Naive B cell (primary cell): ENCODE measurements around the gene ASAP2. TPM values are rescaled to one million over a fixed set of nuclear protein-coding genes. Genes with fewer than 3 reads are reported as not detected.

ENCODE experiments used
- ATAC-seq, 2 donors: fragments of 150-1000 bp; cut with Tn5 transposase; 2 replicates each; pipeline ENCODE4 v1.10.0; 2021; ENCODE audit warnings: low read depth in 2 of 2, mild to moderate bottlenecking in 2 of 2, moderate library complexity in 2 of 2
- DNase-seq: peaks from one replicate; pipeline ENCODE4 v3.0.0; 2022
- H3K27ac Mint-ChIP-seq, 6 donors: one replicate each; pipeline ENCODE4 v1.8.0; 2020 to 2022; ENCODE audit warnings: mild to moderate bottlenecking in 6 of 6, mixed read lengths in 6 of 6, moderate library complexity in 5 of 6, inconsistent platforms in 2 of 6
- H3K27me3 Mint-ChIP-seq, 3 donors: one replicate each; pipeline ENCODE4 v1.8.0; 2021 to 2022; ENCODE audit warnings: mixed read lengths in 3 of 3, mild to moderate bottlenecking in 1 of 3
- H3K36me3 Mint-ChIP-seq, 2 donors: one replicate each; pipeline ENCODE4 v1.8.0; 2020 to 2022; ENCODE audit warnings: mixed read lengths in 2 of 2, inconsistent platforms in 1 of 2, mild to moderate bottlenecking in 1 of 2
- H3K4me1 Mint-ChIP-seq, 3 donors: one replicate each; pipeline ENCODE4 v1.8.0; 2020 to 2022; ENCODE audit warnings: mixed read lengths in 3 of 3, inconsistent platforms in 1 of 3, mild to moderate bottlenecking in 1 of 3, moderate library complexity in 1 of 3
- H3K4me3 Mint-ChIP-seq, 8 donors: one replicate each; pipeline ENCODE4 v1.8.0; 2020 to 2022; ENCODE audit warnings: mild to moderate bottlenecking in 8 of 8, mixed read lengths in 8 of 8, moderate library complexity in 8 of 8, inconsistent platforms in 2 of 8
- H3K9me3 Mint-ChIP-seq, 7 donors: one replicate each; pipeline ENCODE4 v1.8.0; 2020 to 2022; ENCODE audit warnings: mixed read lengths in 7 of 7, mild to moderate bottlenecking in 5 of 7, inconsistent platforms in 2 of 7, moderate library complexity in 1 of 7
- polyA plus RNA-seq, 6 donors: library from polyadenylated mRNA; unstranded; fragments of 300-500 nt; fragmentation: Illumina TruSeq; gene quantifications; one replicate each; pipeline ENCODE4 v1.2.3, GENCODE V29; 2021; ENCODE audit warnings: low read depth in 6 of 6

The ASAP2 gene
- polyA plus RNA-seq, result under 1 TPM in 1 of 6 donors, not detected in 5; 0.09 TPM

GRCh38 chr2:9205963-9206948 lies at the start of gene ASAP2:
Gene ASAP2, plus strand, starts transcription at chr2:9206812. Its CDS starts 293 bp downstream, at chr2:9207105.
- peak; percentile 18 for DNase-seq

DNA sequence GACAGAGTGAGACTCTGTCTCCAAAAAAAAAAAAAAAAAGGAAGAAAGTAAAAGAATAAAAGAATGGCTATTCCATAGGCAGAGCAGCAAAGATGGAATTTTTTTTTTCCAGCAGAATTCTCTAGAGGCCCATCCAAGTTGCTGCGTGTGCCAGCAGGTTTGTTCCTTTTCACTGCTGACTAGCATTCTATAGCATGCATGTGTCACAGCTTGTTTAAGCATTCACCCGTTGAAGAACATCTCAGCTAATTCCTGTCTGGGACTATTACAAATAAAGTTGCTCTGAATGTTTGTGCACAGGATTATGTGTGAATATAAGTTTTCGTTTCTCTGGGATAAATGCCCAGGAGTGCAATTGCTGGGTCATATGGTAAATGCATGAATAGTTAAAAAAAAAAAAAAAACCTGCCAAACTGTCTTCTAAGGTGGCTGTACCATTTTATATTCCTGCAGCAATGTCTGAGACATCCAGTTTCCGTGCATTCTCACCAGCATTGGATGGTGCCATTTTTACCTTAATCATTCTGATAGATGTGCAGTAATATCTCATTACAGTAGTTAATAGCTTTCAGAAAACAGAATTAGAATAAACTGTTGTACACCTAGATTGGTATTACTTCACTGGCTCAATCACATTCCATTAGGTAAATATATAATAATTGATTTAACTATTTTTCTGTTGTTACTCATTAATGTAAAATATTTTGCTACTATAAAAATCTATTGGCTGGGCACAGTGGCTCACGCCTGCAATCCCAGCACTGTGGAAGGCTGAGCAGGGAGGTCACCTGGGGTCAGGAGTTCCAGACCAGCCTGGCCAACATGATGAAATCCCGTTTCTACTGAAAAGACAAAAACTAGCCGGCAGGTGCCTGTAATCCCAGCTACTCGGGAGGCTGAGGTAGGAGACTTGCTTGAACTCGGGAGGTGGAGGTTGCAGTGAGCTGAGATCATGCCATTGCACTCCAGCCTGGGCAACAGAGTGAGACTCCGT lies 47.5 kb upstream of the ASAP2 start:
- Mint-ChIP-seq H3K27ac (no peak overlapping the region), H3K9me3 (peaks cover 0 to 5% (median 0%) of the 10 kb centered on the region in 7 donors), H3K4me1 (no peaks in the 10 kb centered on the region), H3K27me3 (peaks cover 6 to 28% (median 10%) of the 10 kb centered on the region in 3 donors), H3K36me3 (no peaks in the 10 kb centered on the region), H3K4me3 (no peak overlapping the region)
- ATAC-seq (no peak), DNase-seq (no peak)

More at GRCh38 chr2:9205963-9206948, at the start of gene ASAP2:
- peak; percentile 63 to 64 for ATAC-seq
- H3K27me3 Mint-ChIP-seq, result peaks cover 14 to 43% (median 25%) of the 10 kb centered on the region in 3 donors
- peak within 1 kb of the TSS; percentile 67 to 85 (median 72) for H3K4me3 Mint-ChIP-seq
- H3K27ac Mint-ChIP-seq, result peak within 1 kb of the TSS in 1 of 6 donors; percentile 38
- H3K4me1 Mint-ChIP-seq, result peaks cover 6 to 12% (median 10%) of the 10 kb centered on the region in 3 donors
- peaks cover 0 to 2% (median 0%) of the 10 kb centered on the region in 7 donors for H3K9me3 Mint-ChIP-seq
- no peaks in the 10 kb centered on the region for H3K36me3 Mint-ChIP-seq

GRCh38 chr2:9160732-9161131 lies 45.9 kb upstream of the ASAP2 start:
- no peak for ATAC-seq
- H3K4me3 Mint-ChIP-seq, result peak overlapping the region in 1 of 8 donors; percentile 30
- H3K36me3 Mint-ChIP-seq, result no peaks in the 10 kb centered on the region
- DNase-seq, result no peak
- peaks cover 6 to 18% (median 10%) of the 10 kb centered on the region in 3 donors for H3K27me3 Mint-ChIP-seq
- peaks cover 0 to 3% (median 0%) of the 10 kb centered on the region in 3 donors for H3K4me1 Mint-ChIP-seq
- H3K27ac Mint-ChIP-seq, result no peak overlapping the region
- peaks cover 0 to 5% (median 0%) of the 10 kb centered on the region in 7 donors for H3K9me3 Mint-ChIP-seq

DNA sequence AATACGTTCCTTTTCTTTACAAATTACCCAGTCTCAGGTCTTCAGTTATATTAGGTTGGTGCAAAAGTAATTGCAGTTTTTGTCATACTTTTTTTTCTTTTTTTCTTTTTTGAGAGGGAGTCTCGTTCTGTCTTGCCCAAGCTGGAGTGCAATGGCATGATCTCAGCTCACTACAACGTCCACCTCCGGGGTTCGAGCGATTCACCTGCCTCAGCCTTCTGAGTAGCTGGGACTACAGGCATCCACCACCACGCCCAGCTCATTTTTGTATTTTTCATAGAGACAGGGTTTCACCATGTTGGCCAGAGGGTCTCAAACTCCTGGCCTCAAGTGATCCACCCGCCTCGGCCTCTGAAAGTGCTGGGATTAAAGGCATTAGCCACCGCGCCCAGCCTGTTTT lies 43.8 kb upstream of the ASAP2 start:
- ATAC-seq (no peak), DNase-seq (no peak)
- peaks cover 0 to 6% (median 0%) of the 10 kb centered on the region in 3 donors for H3K27me3 Mint-ChIP-seq
- peaks cover 0 to 3% (median 0%) of the 10 kb centered on the region in 3 donors for H3K4me1 Mint-ChIP-seq
- no peaks in the 10 kb centered on the region for H3K36me3 Mint-ChIP-seq
- H3K9me3 Mint-ChIP-seq, result no peaks in the 10 kb centered on the region
- H3K4me3 Mint-ChIP-seq, result no peak overlapping the region
- H3K27ac Mint-ChIP-seq, result no peak overlapping the region

- Mint-ChIP-seq H3K36me3 (no peaks in the 10 kb centered on the region), H3K4me3 (no peak overlapping the region), H3K4me1 (peaks cover 0 to 3% (median 0%) of the 10 kb centered on the region in 3 donors), H3K9me3 (no peaks in the 10 kb centered on the region), H3K27ac (peak overlapping the region in 1 of 6 donors; percentile 76), H3K27me3 (peaks cover 0 to 6% (median 0%) of the 10 kb centered on the region in 3 donors)
- ATAC-seq, result no peak
- no peak for DNase-seq
Observed at GRCh38 chr2:9163306-9164111, 43.1 kb upstream of the ASAP2 start.

DNA sequence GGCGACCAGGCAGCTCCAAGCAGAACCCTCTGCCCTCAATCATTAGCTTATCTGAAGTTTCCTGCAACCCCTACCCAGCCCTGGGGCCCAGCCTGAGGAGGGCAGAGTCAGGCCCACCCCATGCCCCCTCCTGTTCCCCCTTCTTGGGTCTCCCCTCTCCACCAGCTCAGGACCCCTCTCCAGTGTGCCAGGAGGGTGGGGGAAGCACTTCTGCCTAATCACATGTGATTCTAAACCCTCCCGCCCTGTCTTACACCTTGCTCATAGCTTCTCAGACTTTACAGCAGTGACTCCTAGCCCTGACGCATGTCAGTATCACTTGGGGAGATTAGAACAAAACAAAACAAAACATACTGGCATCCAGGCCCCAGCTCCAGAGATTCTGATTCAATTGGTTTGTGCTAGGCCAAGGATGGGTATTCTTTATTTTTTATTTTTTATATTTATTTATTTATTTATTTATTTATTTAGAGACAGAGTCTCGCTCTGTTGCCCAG lies 42.5 kb upstream of the ASAP2 start:
- no peak overlapping the region for H3K4me3 Mint-ChIP-seq
- no peaks in the 10 kb centered on the region for H3K9me3 Mint-ChIP-seq
- no peak overlapping the region for H3K27ac Mint-ChIP-seq
- ATAC-seq (no peak), DNase-seq (no peak)
- H3K36me3 Mint-ChIP-seq, result no peaks in the 10 kb centered on the region
- peaks cover 3 to 5% (median 4%) of the 10 kb centered on the region in 3 donors for H3K4me1 Mint-ChIP-seq
- peaks cover 6% of the 10 kb centered on the region in 3 donors for H3K27me3 Mint-ChIP-seq

DNA sequence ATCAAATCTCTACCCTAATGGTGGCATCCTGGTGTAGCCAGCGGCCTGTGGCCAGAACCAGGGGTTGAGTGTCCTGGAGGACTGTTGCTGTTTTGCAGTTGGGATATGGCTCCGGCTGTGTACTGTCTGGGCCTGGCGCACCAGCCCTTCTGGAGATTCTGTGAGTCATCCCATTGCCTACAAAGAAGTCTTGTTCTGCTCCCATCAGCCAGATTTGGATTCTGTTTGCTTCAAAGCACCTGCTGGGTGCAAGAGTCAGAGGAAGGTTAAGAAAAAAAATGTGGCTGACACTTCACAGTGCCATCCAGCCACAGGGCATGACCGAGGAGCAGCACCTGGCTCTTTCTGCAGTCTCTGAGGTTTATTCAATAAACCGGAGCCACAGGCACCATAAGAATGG lies 41.0 kb upstream of the ASAP2 start:
- no peaks in the 10 kb centered on the region for H3K9me3 Mint-ChIP-seq
- H3K36me3 Mint-ChIP-seq, result no peaks in the 10 kb centered on the region
- no peak for ATAC-seq
- no peak overlapping the region for H3K27ac Mint-ChIP-seq
- H3K27me3 Mint-ChIP-seq, result peaks cover 6 to 14% (median 14%) of the 10 kb centered on the region in 3 donors
- peaks cover 3 to 5% (median 4%) of the 10 kb centered on the region in 3 donors for H3K4me1 Mint-ChIP-seq
- no peak for DNase-seq
- no peak overlapping the region for H3K4me3 Mint-ChIP-seq

- DNase-seq (no peak), ATAC-seq (no peak)
- H3K27ac Mint-ChIP-seq, result no peak overlapping the region
- H3K9me3 Mint-ChIP-seq, result no peaks in the 10 kb centered on the region
- H3K4me3 Mint-ChIP-seq, result no peak overlapping the region
- H3K27me3 Mint-ChIP-seq, result peaks cover 6 to 22% (median 17%) of the 10 kb centered on the region in 3 donors
- no peaks in the 10 kb centered on the region for H3K36me3 Mint-ChIP-seq
- H3K4me1 Mint-ChIP-seq, result peaks cover 3 to 5% (median 4%) of the 10 kb centered on the region in 3 donors
Observed at GRCh38 chr2:9166579-9167377, 39.8 kb upstream of the ASAP2 start.

- H3K27me3 Mint-ChIP-seq, result peaks cover 11 to 24% (median 22%) of the 10 kb centered on the region in 3 donors
- ATAC-seq, result no peak
- no peak for DNase-seq
- H3K4me1 Mint-ChIP-seq, result peaks cover 3 to 5% (median 4%) of the 10 kb centered on the region in 3 donors
- no peaks in the 10 kb centered on the region for H3K9me3 Mint-ChIP-seq
- no peaks in the 10 kb centered on the region for H3K36me3 Mint-ChIP-seq
- H3K27ac Mint-ChIP-seq, result no peak overlapping the region
- no peak overlapping the region for H3K4me3 Mint-ChIP-seq
Observed at GRCh38 chr2:9167718-9168657, 38.6 kb upstream of the ASAP2 start.

DNA sequence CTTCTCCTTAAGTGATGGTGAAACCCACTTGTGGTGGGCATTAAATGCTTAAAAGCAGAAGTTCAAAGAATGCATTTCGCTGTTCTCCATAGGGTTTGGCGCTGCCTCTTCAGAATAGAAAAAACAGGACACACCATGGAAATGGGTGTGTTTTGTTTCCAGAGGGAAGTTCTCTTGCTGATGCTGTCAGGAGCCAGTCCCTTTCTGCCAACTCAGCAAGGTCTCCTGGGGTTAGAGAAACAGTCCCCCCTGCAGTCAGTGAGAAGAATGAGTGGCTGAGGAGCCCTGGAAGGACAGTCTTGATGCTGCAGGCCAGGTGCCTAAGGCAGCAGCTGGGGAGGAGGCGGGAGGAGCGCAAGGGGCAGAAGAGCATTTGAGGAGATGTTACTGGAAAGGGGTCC lies 37.8 kb upstream of the ASAP2 start:
- H3K4me3 Mint-ChIP-seq, result peak overlapping the region in 1 of 8 donors; percentile 27
- H3K27me3 Mint-ChIP-seq, result peaks cover 11 to 24% (median 22%) of the 10 kb centered on the region in 3 donors
- no peak overlapping the region for H3K27ac Mint-ChIP-seq
- H3K36me3 Mint-ChIP-seq, result no peaks in the 10 kb centered on the region
- DNase-seq (no peak), ATAC-seq (no peak)
- H3K9me3 Mint-ChIP-seq, result no peaks in the 10 kb centered on the region
- peaks cover 3 to 5% (median 4%) of the 10 kb centered on the region in 3 donors for H3K4me1 Mint-ChIP-seq
